Measurements from ENCODE around the gene MAPRE3.

DNA sequence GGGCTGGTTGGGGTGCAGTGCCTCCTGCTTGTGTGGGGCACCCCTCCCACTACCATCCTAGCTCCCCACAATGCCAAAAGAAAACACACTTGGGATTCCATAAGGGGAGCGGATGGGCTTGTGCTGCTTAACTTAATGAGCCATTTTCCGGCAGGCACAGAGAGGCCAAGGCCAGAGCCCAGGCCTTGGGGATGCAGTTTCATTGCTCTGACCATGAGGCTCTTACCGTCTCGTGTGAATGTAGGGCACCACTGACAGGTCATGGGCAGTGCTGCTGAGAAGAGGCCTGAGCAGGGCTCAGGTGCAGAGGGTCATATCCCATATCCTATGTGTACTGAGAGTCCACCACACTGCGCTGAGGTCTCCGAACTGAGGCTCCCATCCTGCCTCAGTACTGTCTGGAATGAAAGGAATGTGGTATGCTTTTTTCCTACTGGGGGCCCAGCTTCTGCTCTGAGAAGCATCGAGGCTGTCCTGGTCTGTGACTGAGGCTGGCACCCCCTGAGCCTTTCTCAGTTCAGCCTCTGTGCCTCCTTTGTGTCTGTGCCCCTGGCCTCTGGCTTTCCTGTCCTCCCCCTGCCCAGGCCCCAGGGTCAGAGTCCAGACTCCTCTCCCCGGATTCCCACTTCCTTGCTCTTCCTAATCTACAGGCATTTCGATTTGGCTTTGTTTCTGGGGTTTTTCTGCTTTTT lies 45.2 kb upstream of the MAPRE3 start:
- TF ChIP-seq, protein P1, sequence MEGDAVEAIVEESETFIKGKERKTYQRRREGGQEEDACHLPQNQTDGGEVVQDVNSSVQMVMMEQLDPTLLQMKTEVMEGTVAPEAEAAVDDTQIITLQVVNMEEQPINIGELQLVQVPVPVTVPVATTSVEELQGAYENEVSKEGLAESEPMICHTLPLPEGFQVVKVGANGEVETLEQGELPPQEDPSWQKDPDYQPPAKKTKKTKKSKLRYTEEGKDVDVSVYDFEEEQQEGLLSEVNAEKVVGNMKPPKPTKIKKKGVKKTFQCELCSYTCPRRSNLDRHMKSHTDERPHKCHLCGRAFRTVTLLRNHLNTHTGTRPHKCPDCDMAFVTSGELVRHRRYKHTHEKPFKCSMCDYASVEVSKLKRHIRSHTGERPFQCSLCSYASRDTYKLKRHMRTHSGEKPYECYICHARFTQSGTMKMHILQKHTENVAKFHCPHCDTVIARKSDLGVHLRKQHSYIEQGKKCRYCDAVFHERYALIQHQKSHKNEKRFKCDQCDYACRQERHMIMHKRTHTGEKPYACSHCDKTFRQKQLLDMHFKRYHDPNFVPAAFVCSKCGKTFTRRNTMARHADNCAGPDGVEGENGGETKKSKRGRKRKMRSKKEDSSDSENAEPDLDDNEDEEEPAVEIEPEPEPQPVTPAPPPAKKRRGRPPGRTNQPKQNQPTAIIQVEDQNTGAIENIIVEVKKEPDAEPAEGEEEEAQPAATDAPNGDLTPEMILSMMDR (IDR thresholded peaks at IDR 0.05): no peak
- TF ChIP-seq POLR2A (IDR thresholded peaks at IDR 0.05; ENCODE audit: low read depth): no peak
